Astrocyte (in vitro differentiated cells and primary cell): Measurements from ENCODE around the gene TNN. TPM values are rescaled to one million over a fixed set of nuclear protein-coding genes. Genes with fewer than 3 reads are reported as not detected.

ENCODE experiments used
- DNase-seq: peaks from one replicate; pipeline ENCODE4 v3.0.0-alpha.2; 2010; ENCODE audit warnings: low read depth
- FAIRE-seq: peaks from 2 replicates; lab custom pipeline; 2011; peaks lifted over from hg19 to GRCh38; lab: Jason Lieb, UNC
- H2AFZ ChIP-seq: 2 replicates; pipeline ENCODE4 v1.6.0; 2012; ENCODE audit warnings: low read depth, low read length, inconsistent platforms
- H3K27ac ChIP-seq: 2 replicates; pipeline ENCODE4 v1.5.1; 2011; ENCODE audit warnings: low read depth, low read length, inconsistent platforms
- H3K27me3 ChIP-seq: 2 replicates; pipeline ENCODE4 v1.6.0; 2011; ENCODE audit warnings: low read length, inconsistent platforms; ENCODE audit not compliant: insufficient read depth
- H3K36me3 ChIP-seq: 2 replicates; pipeline ENCODE4 v1.5.1; 2011; ENCODE audit warnings: low read length, inconsistent platforms; ENCODE audit not compliant: insufficient read depth
- H3K4me1 ChIP-seq: 2 replicates; pipeline ENCODE4 v1.5.1; 2011; ENCODE audit warnings: low read length, inconsistent platforms; ENCODE audit not compliant: insufficient read depth
- H3K4me2 ChIP-seq: 2 replicates; pipeline ENCODE4 v1.6.0; 2012; ENCODE audit warnings: low read length, inconsistent platforms
- H3K4me3 ChIP-seq: 2 replicates; pipeline ENCODE4 v1.5.1; 2011; ENCODE audit warnings: low read depth, mild to moderate bottlenecking, low read length, inconsistent platforms; ENCODE audit not compliant: insufficient read depth
- H3K79me2 ChIP-seq: 2 replicates; pipeline ENCODE4 v1.6.0; 2012; ENCODE audit warnings: mild to moderate bottlenecking, low read length, inconsistent platforms; ENCODE audit not compliant: insufficient read depth
- H3K9ac ChIP-seq: 2 replicates; pipeline ENCODE4 v1.6.0; 2012; ENCODE audit warnings: mild to moderate bottlenecking, low read length, inconsistent platforms
- H3K9me3 ChIP-seq: 2 replicates; pipeline ENCODE4 v1.5.1; 2012; ENCODE audit warnings: low read depth, mild to moderate bottlenecking, low read length, inconsistent platforms; ENCODE audit not compliant: insufficient read depth
- H4K20me1 ChIP-seq: 2 replicates; pipeline ENCODE4 v1.6.0; 2012; ENCODE audit warnings: low read length, inconsistent platforms; ENCODE audit not compliant: insufficient read depth
- H3K27ac Mint-ChIP-seq: one replicate; pipeline ENCODE4 v1.8.0; 2021; ENCODE audit warnings: mild to moderate bottlenecking, mixed read lengths; ENCODE audit not compliant: unreplicated experiment
- H3K27me3 Mint-ChIP-seq: one replicate; pipeline ENCODE4 v1.8.0; 2021; ENCODE audit warnings: low read depth, mixed read lengths; ENCODE audit not compliant: unreplicated experiment
- H3K36me3 Mint-ChIP-seq: one replicate; pipeline ENCODE4 v1.8.0; 2021; ENCODE audit warnings: low read depth, mixed read lengths; ENCODE audit not compliant: unreplicated experiment
- H3K4me1 Mint-ChIP-seq: one replicate; pipeline ENCODE4 v1.8.0; 2021; ENCODE audit warnings: low read depth, mixed read lengths; ENCODE audit not compliant: unreplicated experiment
- H3K4me3 Mint-ChIP-seq: one replicate; pipeline ENCODE4 v1.8.0; 2021; ENCODE audit warnings: mild to moderate bottlenecking, moderate library complexity, mixed read lengths; ENCODE audit not compliant: unreplicated experiment
- H3K9me3 Mint-ChIP-seq: one replicate; pipeline ENCODE4 v1.8.0; 2021; ENCODE audit warnings: mild to moderate bottlenecking, mixed read lengths; ENCODE audit not compliant: unreplicated experiment
- EZH2 ChIP-seq: IDR thresholded peaks from 2 replicates; pipeline ENCODE4 v1.6.1; 2012; ENCODE audit warnings: mild to moderate bottlenecking, low read length, inconsistent platforms; ENCODE audit not compliant: insufficient read depth
- total RNA-seq: library from RNA; stranded (reverse); gene quantifications from 2 replicates; pipeline ENCODE4 v1.2.1, GENCODE V29; 2021
- TF ChIP-seq, protein P1 (sequence below): IDR thresholded peaks from 2 replicates; pipeline ENCODE4 v1.5.1; 2011; ENCODE audit warnings: low read depth, mild to moderate bottlenecking, inconsistent platforms, low read length, moderate library complexity; ENCODE audit not compliant: insufficient read depth

TNN gene
- total RNA-seq, 1 donor from 2014 or later, result 0.16 TPM

DNA sequence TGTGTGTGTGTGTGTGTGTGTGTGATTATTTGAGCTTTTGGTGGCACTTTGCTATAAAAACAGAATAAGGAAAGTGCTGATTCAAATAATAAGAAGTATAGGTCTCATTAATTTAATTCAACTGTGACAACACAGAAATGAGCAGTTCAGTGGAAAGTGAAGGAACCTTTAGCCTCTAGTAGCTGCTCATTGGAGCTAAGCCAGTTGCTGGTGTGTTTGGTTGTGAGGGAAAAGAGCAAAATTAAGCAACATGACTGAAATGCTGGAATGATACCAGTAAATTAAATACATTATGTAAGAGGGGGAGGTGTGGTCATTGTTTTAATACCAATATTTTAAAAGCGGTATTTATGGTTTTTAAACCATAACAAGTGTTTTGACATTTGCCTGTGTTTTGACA is 69.7 kb downstream of the TNN start:
- no peak overlapping the region for H2AFZ ChIP-seq
- no peaks in the 10 kb centered on the region for H3K9me3 ChIP-seq
- no peak overlapping the region for H3K4me3 ChIP-seq
- no peak for DNase-seq
- peaks cover 2% of the 10 kb centered on the region for H3K4me1 ChIP-seq
- TF ChIP-seq EZH2, result no peak
- TF ChIP-seq, protein P1, sequence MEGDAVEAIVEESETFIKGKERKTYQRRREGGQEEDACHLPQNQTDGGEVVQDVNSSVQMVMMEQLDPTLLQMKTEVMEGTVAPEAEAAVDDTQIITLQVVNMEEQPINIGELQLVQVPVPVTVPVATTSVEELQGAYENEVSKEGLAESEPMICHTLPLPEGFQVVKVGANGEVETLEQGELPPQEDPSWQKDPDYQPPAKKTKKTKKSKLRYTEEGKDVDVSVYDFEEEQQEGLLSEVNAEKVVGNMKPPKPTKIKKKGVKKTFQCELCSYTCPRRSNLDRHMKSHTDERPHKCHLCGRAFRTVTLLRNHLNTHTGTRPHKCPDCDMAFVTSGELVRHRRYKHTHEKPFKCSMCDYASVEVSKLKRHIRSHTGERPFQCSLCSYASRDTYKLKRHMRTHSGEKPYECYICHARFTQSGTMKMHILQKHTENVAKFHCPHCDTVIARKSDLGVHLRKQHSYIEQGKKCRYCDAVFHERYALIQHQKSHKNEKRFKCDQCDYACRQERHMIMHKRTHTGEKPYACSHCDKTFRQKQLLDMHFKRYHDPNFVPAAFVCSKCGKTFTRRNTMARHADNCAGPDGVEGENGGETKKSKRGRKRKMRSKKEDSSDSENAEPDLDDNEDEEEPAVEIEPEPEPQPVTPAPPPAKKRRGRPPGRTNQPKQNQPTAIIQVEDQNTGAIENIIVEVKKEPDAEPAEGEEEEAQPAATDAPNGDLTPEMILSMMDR, result no peak
- no peak overlapping the region for H3K27ac ChIP-seq
- FAIRE-seq, result no peak
- H3K79me2 ChIP-seq, result no peaks in the 10 kb centered on the region
- no peaks in the 10 kb centered on the region for H4K20me1 ChIP-seq
- no peaks in the 10 kb centered on the region for H3K36me3 Mint-ChIP-seq
- H3K27ac Mint-ChIP-seq, result no peak overlapping the region
- H3K9ac ChIP-seq, result no peak overlapping the region
- no peak overlapping the region for H3K4me3 Mint-ChIP-seq
- no peak overlapping the region for H3K4me2 ChIP-seq
- peaks cover 6% of the 10 kb centered on the region for H3K27me3 Mint-ChIP-seq
- peaks cover 27% of the 10 kb centered on the region for H3K4me1 Mint-ChIP-seq
- no peaks in the 10 kb centered on the region for H3K9me3 Mint-ChIP-seq
- H3K36me3 ChIP-seq, result no peaks in the 10 kb centered on the region
- peaks cover 8% of the 10 kb centered on the region for H3K27me3 ChIP-seq

DNA sequence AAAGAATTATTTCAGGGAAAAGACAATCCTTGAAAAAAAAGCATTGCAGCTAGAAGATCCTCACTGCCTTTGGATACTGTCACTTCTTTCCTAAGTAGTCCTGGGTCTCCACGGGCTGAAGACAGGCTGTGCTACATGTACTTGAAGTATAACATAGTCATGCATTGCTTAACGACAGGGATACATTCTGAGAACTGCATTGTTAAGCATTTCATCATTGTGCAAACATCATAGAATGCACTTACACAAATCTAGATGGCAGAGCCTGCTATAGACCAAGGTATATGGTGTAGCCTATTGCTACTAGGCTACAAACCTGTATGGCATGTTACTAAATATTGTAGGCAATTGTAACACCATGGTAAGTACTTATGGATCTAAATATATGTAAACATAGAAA is 70.9 kb downstream of the TNN start:
- FAIRE-seq (no peak), DNase-seq (no peak)
- Histone ChIP-seq H4K20me1 (no peaks in the 10 kb centered on the region), H3K27me3 (peaks cover 8% of the 10 kb centered on the region), H2AFZ (no peak overlapping the region), H3K36me3 (no peaks in the 10 kb centered on the region), H3K9ac (no peak overlapping the region), H3K4me2 (no peak overlapping the region), H3K4me1 (peaks cover 2% of the 10 kb centered on the region), H3K4me3 (no peak overlapping the region), H3K27ac (no peak overlapping the region), H3K9me3 (no peaks in the 10 kb centered on the region), H3K79me2 (no peaks in the 10 kb centered on the region)
- H3K27ac Mint-ChIP-seq, result no peak overlapping the region
- H3K4me1 Mint-ChIP-seq, result peaks cover 17% of the 10 kb centered on the region
- H3K9me3 Mint-ChIP-seq, result no peaks in the 10 kb centered on the region
- H3K4me3 Mint-ChIP-seq, result no peak overlapping the region
- H3K36me3 Mint-ChIP-seq, result no peaks in the 10 kb centered on the region
- TF ChIP-seq, protein P1, result no peak
- H3K27me3 Mint-ChIP-seq, result peaks cover 7% of the 10 kb centered on the region

GRCh38 chr1:175145899-175146528 is 78.4 kb downstream of the TNN start:
- FAIRE-seq (no peak), DNase-seq (no peak)
- no peak overlapping the region for H3K4me2 ChIP-seq
- Mint-ChIP-seq H3K9me3 (peaks cover 2% of the 10 kb centered on the region), H3K27me3 (peaks cover 31% of the 10 kb centered on the region), H3K4me1 (peaks cover 6% of the 10 kb centered on the region), H3K27ac (no peak overlapping the region), H3K4me3 (no peak overlapping the region), H3K36me3 (no peaks in the 10 kb centered on the region)
- no peaks in the 10 kb centered on the region for H3K36me3 ChIP-seq
- TF ChIP-seq, protein P1, result no peak
- no peak for TF ChIP-seq EZH2
- peaks cover 3% of the 10 kb centered on the region for H3K27me3 ChIP-seq
- H3K9me3 ChIP-seq, result no peaks in the 10 kb centered on the region
- no peak overlapping the region for H2AFZ ChIP-seq
- H3K4me1 ChIP-seq, result peaks cover 4% of the 10 kb centered on the region
- no peak overlapping the region for H3K4me3 ChIP-seq
- H3K9ac ChIP-seq, result no peak overlapping the region
- no peaks in the 10 kb centered on the region for H3K79me2 ChIP-seq
- no peaks in the 10 kb centered on the region for H4K20me1 ChIP-seq
- no peak overlapping the region for H3K27ac ChIP-seq
